Sciatic nerve (tissue), 2 donors: ENCODE data around the gene FAM219A. TPM values are rescaled to one million over a fixed set of nuclear protein-coding genes. Genes with fewer than 3 reads are reported as not detected.

Experiments
- ATAC-seq: fragments of 200-7000 bp; cut with Tn5 transposase; one replicate; pipeline ENCODE4 v1.9.1; 2020; ENCODE audit warnings: mild to moderate bottlenecking, moderate library complexity
- DNase-seq: peaks from one replicate; pipeline ENCODE4 v3.0.0-alpha.2; 2020; ENCODE audit warnings: low spot score
- intact Hi-C: fragments of 100-400 bp; cut with DNase I; formaldehyde crosslinking; loops from one replicate; pipeline ENCODE4 v1.14.2; 2022
- total RNA-seq: library from RNA; stranded (reverse); fragmentation: NEBNext Ultra II Directional; extraction: Animal tissue kit (Norgen Biotek cat#: 25700); gene quantifications from one replicate; pipeline ENCODE4 v1.2.1, GENCODE V29; 2021
- donor health status: DM: no; HTN: no; CAD: no.
- donor health status: DM: no; HTN: no; CAD: no.

The FAM219A gene, protein sequence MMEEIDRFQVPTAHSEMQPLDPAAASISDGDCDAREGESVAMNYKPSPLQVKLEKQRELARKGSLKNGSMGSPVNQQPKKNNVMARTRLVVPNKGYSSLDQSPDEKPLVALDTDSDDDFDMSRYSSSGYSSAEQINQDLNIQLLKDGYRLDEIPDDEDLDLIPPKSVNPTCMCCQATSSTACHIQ
- 29.8 TPM for total RNA-seq

GRCh38 chr9:34458013-34458958, at the start of gene FAM219A, which contains the start of gene DNAI1:
TSS of gene FAM219A (minus strand) at chr9:34458570. CDS start at chr9:34458263, 307 bp downstream.
TSS of gene DNAI1 (plus strand) at chr9:34458805. CDS start at chr9:34459006, 201 bp downstream.
- ATAC-seq, result peak; percentile 99
- peak; percentile 99 for DNase-seq
- intact Hi-C loops, result no loop called here

DNA sequence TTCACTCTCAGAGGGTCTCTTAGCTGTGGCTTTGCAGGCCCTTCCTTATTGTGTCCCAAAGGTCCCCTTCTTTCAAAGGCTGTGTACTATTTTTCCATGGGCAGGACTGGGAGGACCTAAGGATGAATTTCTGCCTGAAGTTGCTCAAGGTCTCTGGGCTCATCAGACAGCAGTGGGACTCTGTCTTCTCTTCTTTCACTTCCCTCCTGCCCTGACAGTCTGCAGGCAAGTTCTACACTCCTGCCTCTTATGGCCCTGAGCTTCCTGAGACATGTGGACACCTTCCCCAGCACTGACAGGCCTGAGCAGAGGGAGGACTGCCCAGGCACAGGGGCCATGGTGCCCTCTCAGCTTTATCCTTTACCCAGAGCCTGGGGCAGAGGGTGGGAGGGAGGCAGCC, 49.6 kb upstream of the FAM219A start:
- intact Hi-C loops, result no loop called here
- ATAC-seq (no peak), DNase-seq (no peak)

GRCh38 chr9:34507556-34507955, 49.2 kb upstream of the FAM219A start:
- DNase-seq, result no peak
- intact Hi-C loops, result no loop called here
- no peak for ATAC-seq

DNA sequence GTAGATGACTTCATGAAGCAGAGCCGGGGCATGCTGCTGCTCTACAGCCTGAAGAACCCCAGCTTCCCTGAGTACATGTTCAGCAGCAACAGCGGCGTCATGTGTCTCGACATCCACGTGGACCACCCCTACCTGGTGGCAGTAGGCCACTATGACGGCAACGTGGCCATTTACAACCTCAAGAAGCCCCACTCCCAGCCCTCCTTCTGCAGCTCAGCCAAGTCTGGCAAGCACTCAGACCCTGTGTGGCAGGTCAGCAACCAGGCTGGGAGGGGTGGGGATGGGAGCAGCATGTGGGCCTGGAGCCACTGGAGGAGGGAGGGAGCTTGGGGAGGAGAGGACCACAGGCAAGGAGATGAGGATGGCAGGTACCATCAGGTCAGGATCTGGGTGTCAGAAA, 48.3 kb upstream of the FAM219A start:
- no peak for DNase-seq
- intact Hi-C loops, result no loop called here
- no peak for ATAC-seq

GRCh38 chr9:34505370-34506120, 47.2 kb upstream of the FAM219A start:
- ATAC-seq (no peak), DNase-seq (peak; percentile 49)
- intact Hi-C loops, result no loop called here

DNA sequence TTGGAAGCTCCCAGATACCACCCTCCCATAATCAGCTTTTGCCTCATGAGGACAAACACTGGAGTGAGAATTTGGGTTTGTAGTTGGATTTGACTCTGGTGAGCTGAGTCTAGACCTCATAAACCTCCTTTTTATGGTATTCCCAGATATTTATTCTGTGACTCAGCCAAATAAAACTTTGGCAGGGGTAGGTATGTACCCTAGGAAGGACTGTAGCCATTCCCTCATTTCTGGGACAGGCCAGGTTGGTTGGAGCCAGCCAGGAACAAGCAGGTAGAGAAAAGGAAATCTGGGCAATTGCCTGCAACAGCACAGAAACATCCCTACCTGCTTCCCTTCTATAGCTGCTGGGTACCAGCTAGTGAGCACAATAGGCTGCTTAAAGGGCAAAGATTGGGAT, 45.0 kb upstream of the FAM219A start:
- DNase-seq, result peak; percentile 5
- intact Hi-C loops, result loop anchor here (5.0 kb wide), 1 partner anchor 89 kb away; no protein-coding TSS in a partner anchor
- no peak for ATAC-seq

GRCh38 chr9:34502891-34503290, 44.5 kb upstream of the FAM219A start:
- intact Hi-C loops, result loop anchor here (5.0 kb wide), 1 partner anchor 89 kb away; no protein-coding TSS in a partner anchor
- ATAC-seq (peak; percentile 2), DNase-seq (no peak)

DNA sequence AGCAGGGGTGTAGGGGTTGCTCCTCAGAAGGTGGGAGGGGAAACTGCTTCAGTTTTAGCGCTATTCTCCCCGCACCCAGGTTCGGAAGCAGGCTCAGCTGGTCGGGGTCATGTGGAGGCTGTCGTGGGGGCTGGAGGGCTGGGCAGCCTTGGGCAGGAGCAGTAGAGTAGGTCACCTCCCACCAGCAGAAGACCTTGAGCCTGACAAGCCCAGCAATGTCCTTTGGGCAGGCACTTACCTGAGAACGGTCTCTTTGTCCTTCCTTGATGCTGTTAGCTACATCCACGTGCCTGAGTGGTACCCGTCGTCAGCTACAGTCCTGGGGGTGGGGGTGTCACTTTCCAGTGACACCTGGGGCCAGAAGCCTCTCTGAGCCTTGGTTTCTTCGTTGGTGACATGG, 44.1 kb upstream of the FAM219A start:
- DNase-seq (no peak), ATAC-seq (no peak)
- intact Hi-C loops, result loop anchor here (5.0 kb wide), 1 partner anchor 90 kb away; no protein-coding TSS in a partner anchor

GRCh38 chr9:34501889-34502425, 43.6 kb upstream of the FAM219A start:
- DNase-seq (peak; percentile 87), ATAC-seq (peak; percentile 92)
- intact Hi-C loops, result loop anchor here (5.0 kb wide), 1 partner anchor 90 kb away; no protein-coding TSS in a partner anchor

DNA sequence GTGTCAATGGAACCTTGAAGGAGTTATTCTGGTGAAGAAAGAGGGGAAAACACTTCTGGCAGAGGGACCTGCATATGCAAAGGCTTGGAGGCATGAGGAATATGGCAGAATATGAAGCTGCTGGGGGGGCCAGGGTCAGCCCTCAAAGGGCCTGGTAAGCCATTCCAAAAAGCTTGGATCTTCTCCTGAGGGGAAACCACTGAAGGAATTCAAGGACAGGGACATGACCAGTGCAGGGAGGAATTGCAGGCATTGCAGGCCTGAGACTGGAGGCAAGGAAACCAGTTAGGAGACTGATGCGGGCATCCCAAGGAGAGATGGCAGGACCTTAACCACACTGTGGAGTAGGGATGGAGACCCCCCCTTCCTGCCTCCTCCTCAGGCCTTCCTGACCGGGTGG, 43.0 kb upstream of the FAM219A start:
- DNase-seq (no peak), ATAC-seq (peak; percentile 8)
- intact Hi-C loops, result loop anchor here (5.0 kb wide), 1 partner anchor 91 kb away; no protein-coding TSS in a partner anchor

DNA sequence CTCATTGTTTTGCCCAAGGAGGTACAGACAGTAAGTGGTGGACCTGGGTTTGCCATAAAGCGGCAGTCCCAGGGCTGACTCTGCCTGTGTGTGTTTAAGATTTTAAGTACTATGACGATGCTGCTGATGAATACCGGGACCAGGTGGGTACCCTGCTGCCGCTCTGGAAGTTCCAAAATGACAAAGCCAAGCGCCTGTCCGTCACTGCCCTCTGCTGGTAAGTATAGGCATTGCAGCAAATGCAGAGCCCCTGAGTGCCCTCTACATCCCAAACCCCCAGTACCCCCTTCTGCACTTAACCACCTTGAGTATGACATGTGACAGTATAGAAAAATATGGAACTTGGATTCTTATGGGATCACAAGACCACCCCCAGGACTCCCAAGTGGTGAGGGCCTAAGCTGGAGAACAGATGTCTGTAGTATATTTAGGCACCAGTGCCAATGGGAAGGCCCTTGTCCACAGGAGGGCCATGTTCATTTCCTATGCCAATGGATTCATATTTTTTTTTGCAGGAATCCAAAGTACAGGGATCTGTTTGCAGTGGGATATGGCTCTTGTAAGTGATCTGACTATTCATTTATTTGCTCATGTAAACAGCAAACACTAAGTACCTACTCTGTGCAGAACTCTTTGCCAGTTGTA, 42.4 kb upstream of the FAM219A start:
- peak; percentile 80 for DNase-seq
- intact Hi-C loops, result loop anchor here (5.0 kb wide), 1 partner anchor 92 kb away; no protein-coding TSS in a partner anchor

DNA sequence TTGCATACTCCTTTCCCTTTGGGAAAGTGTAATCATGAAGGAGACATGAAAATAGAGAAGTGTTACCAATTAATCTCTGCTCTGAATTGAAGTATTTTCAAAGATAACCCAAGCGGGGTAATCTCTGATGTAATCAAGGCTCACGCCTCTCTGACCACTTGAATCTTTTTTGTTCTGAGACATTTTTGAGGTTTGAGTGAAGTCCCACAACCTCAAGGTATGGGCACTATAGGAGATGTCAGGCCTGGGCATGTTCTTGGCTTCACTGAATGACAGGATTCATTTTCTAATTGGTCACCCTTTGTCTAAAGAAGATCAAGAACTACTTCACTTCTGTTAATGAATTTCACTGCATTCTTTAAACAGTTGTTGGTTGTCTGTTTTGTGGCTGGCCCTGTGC, 40.7 kb upstream of the FAM219A start:
- no peak for DNase-seq
- intact Hi-C loops, result loop anchor here (10.0 kb wide), 1 partner anchor 46 kb away; no protein-coding TSS in a partner anchor
- no peak for ATAC-seq

More for the DNA sequence above, 42.4 kb upstream of the FAM219A start:
- ATAC-seq, result peak; percentile 31

DNA sequence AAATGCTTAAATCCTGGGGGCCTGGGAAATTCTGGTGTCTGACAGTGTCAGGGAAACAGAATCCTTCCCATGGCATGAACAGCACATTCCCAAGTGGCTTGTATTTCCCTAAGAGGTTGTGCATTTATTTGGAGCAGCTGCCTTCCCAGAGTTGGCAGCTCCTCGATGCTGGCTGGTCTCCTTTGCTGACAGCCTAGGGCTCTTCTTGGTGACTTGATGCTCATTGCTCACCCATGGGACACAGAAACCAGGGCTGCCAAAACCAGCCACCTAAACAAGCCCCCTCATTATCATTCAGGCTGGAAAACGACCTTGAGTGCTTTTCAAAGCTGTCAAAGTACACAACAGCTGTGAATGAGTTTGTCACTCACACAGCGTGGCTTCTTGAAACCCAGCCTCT, 40.2 kb upstream of the FAM219A start:
- intact Hi-C loops, result loop anchor here (10.0 kb wide), 1 partner anchor 46 kb away; no protein-coding TSS in a partner anchor
- DNase-seq, result no peak
- ATAC-seq, result no peak

GRCh38 chr9:34496149-34496712, 37.9 kb upstream of the FAM219A start:
- DNase-seq (no peak), ATAC-seq (no peak)
- intact Hi-C loops, result loop anchor here (10.0 kb wide), 1 partner anchor 49 kb away; no protein-coding TSS in a partner anchor

- intact Hi-C loops, result loop anchor here (10.0 kb wide), 1 partner anchor 51 kb away; no protein-coding TSS in a partner anchor
- DNase-seq, result peak; percentile 83
Observed at GRCh38 chr9:34493972-34494535, 35.7 kb upstream of the FAM219A start.

GRCh38 chr9:34492051-34492450, 33.7 kb upstream of the FAM219A start:
- intact Hi-C loops, result loop anchor here (10.0 kb wide), 1 partner anchor 53 kb away; no protein-coding TSS in a partner anchor
- ATAC-seq (no peak), DNase-seq (peak; percentile 0)

More at GRCh38 chr9:34493972-34494535, 35.7 kb upstream of the FAM219A start:
- ATAC-seq, result peak; percentile 67

DNA sequence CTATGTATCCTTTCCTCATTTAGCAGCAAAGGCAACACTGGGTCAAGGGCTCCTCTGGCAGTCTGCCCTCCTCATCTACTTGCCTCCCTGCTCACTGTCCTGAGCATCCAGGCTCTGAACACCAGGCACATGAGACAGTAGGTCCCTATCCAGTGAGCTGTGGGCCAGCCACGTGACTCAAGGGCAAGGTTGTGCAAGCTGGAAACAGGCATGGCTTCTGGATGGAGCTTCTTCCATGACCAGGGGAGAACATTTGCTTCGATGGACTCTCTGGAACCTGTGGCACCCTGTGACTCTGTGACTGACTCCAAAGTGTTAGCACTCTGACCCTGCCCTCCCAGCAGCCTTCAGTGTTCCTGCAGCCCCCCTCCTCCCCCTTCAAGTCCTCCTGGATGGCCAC, 33.2 kb upstream of the FAM219A start:
- peak; percentile 18 for DNase-seq
- intact Hi-C loops, result loop anchor here (10.0 kb wide), 1 partner anchor 53 kb away; no protein-coding TSS in a partner anchor
- ATAC-seq, result no peak
